Renal pelvis (tissue), 4 donors: ENCODE results near the gene SARM1. TPM values are rescaled to one million over a fixed set of nuclear protein-coding genes. Genes with fewer than 3 reads are reported as not detected.
"Not testable (repeated sequence)": the region's sequence is repeated elsewhere in the genome, so short reads cannot be mapped to it uniquely, and the experiment has no call there.

Experiments
- DNase-seq: peaks from one replicate; pipeline ENCODE4 v3.0.0-alpha.2; 2013
- polyA plus RNA-seq, 3 donors: library from polyadenylated mRNA; unstranded; fragments of 120-200 nt; gene quantifications; one replicate each; pipeline ENCODE4 v1.2.1, GENCODE V29; 2013; ENCODE audit not compliant: insufficient read length in 3 of 3

SARM1 gene
- polyA plus RNA-seq, 3 donors, result 14.9 to 16.8 (median 15.9) TPM

- DNase-seq, result no peak
Observed at GRCh38 chr17:28413804-28414203, 42.3 kb downstream of the SARM1 start.

- no peak for DNase-seq
Observed at GRCh38 chr17:28415886-28416285, 44.4 kb downstream of the SARM1 start.

GRCh38 chr17:28416703-28417311 is 45.3 kb downstream of the SARM1 start:
- DNase-seq, result peak; percentile 26

GRCh38 chr17:28421787-28422305 is 50.4 kb downstream of the SARM1 start:
- no peak for DNase-seq

GRCh38 chr17:28425206-28425605 is 53.7 kb downstream of the SARM1 start:
- no peak for DNase-seq

- DNase-seq, result no peak
Observed at GRCh38 chr17:28426081-28426519, 54.6 kb downstream of the SARM1 start.

- DNase-seq, result no peak
Observed at GRCh38 chr17:28427371-28427770, 55.9 kb downstream of the SARM1 start.

- DNase-seq, result not testable (repeated sequence)
Observed at GRCh38 chr17:28427982-28428381, 56.5 kb downstream of the SARM1 start.

GRCh38 chr17:28433721-28434120 is 62.2 kb downstream of the SARM1 start:
- DNase-seq, result no peak

GRCh38 chr17:28434326-28434725 is 62.8 kb downstream of the SARM1 start:
- DNase-seq, result not testable (repeated sequence)

GRCh38 chr17:28443901-28444638 is 72.6 kb downstream of the SARM1 start:
- DNase-seq, result no peak

- DNase-seq, result no peak
Observed at GRCh38 chr17:28446716-28447395, 75.4 kb downstream of the SARM1 start.

GRCh38 chr17:28447396-28447760 is 75.9 kb downstream of the SARM1 start:
- no peak for DNase-seq

GRCh38 chr17:28449859-28450258 is 78.4 kb downstream of the SARM1 start:
- no peak for DNase-seq

Other genes with a start within 250 kb of the SARM1 start
- 10 to 100 TPM; 53.6 to 62.3 (median 54.4) TPM for gene TMEM97, start 52.5 kb upstream of the SARM1 start, polyA plus RNA-seq
- gene IFT20, start 36.2 kb upstream of the SARM1 start, polyA plus RNA-seq, result 10 to 100 TPM; 50.6 to 58.9 (median 54.0) TPM
- 10 to 100 TPM; 40.7 to 44.6 (median 44.5) TPM for gene TNFAIP1, start 35.9 kb upstream of the SARM1 start, polyA plus RNA-seq
- 100 to 1,000 TPM in 1 of 3 donors, 10 to 100 TPM in 2; 87.6 to 102 (median 93.9) TPM for gene POLDIP2, start 14.2 kb upstream of the SARM1 start, polyA plus RNA-seq
- not detected for gene SEBOX, start 6.5 kb upstream of the SARM1 start, polyA plus RNA-seq
- 10 to 100 TPM; 18.7 to 25.2 (median 20.4) TPM for gene VTN, start 1.4 kb upstream of the SARM1 start, polyA plus RNA-seq
- gene SLC46A1, start 34.5 kb downstream of the SARM1 start, polyA plus RNA-seq, result 10 to 100 TPM; 11.4 to 16.8 (median 14.9) TPM
- gene SLC13A2, start 102.0 kb downstream of the SARM1 start, polyA plus RNA-seq, result 10 to 100 TPM; 13.0 to 18.8 (median 16.9) TPM
- gene FOXN1, start 134.7 kb downstream of the SARM1 start, polyA plus RNA-seq, result under 1 TPM; 0.47 to 0.69 (median 0.57) TPM
- 10 to 100 TPM; 60.8 to 78.8 (median 70.3) TPM for gene UNC119, start 180.9 kb downstream of the SARM1 start, polyA plus RNA-seq
- 100 to 1,000 TPM in 2 of 3 donors, 10 to 100 TPM in 1; 95.6 to 111 (median 107) TPM for gene PIGS, start 199.8 kb downstream of the SARM1 start, polyA plus RNA-seq
- gene ALDOC, start 205.2 kb downstream of the SARM1 start, polyA plus RNA-seq, result 10 to 100 TPM; 29.6 to 31.2 (median 30.1) TPM
- 10 to 100 TPM; 61.9 to 65.9 (median 63.4) TPM for gene SPAG5, start 227.3 kb downstream of the SARM1 start, polyA plus RNA-seq
- 10 to 100 TPM; 10.6 to 31.7 (median 29.3) TPM for gene RSKR, start 242.5 kb downstream of the SARM1 start, polyA plus RNA-seq